Retinal pigment epithelial cell (primary cell): ENCODE measurements around the gene ANKS1B.

Experiments used
- DNase-seq: peaks from one replicate; pipeline ENCODE4 v3.0.0-alpha.2; 2010; ENCODE audit warnings: low read depth
- H3K4me3 ChIP-seq: 2 replicates; pipeline ENCODE4 v1.5.1; 2011; ENCODE audit warnings: mild to moderate bottlenecking, low read length, control low read depth, moderate library complexity
- CTCF ChIP-seq: conservative IDR thresholded peaks from 2 replicates; pipeline ENCODE4 v1.5.1; 2011; ENCODE audit warnings: low read depth, low read length, control low read depth, inconsistent platforms

ANKS1B gene

GRCh38 chr12:99549651-99550050 is 435.1 kb downstream of the ANKS1B start:
- TF ChIP-seq CTCF, result no peak
- H3K4me3 ChIP-seq, result no peak overlapping the region
- no peak for DNase-seq

- no peak overlapping the region for H3K4me3 ChIP-seq
- no peak for DNase-seq
- TF ChIP-seq CTCF, result no peak
These were observed 435.5 kb downstream of the ANKS1B start for GRCh38 chr12:99549196-99549595.

GRCh38 chr12:99544457-99544856 is 440.3 kb downstream of the ANKS1B start:
- no peak for DNase-seq
- TF ChIP-seq CTCF, result no peak
- H3K4me3 ChIP-seq, result no peak overlapping the region

GRCh38 chr12:99529966-99530365 is 454.8 kb downstream of the ANKS1B start:
- no peak for TF ChIP-seq CTCF
- peak; percentile 24 for DNase-seq
- no peak overlapping the region for H3K4me3 ChIP-seq

GRCh38 chr12:99528478-99528877 is 456.3 kb downstream of the ANKS1B start:
- no peak for DNase-seq
- TF ChIP-seq CTCF, result no peak
- H3K4me3 ChIP-seq, result no peak overlapping the region

GRCh38 chr12:99523853-99524252 is 460.9 kb downstream of the ANKS1B start:
- H3K4me3 ChIP-seq, result no peak overlapping the region
- no peak for TF ChIP-seq CTCF
- DNase-seq, result no peak

GRCh38 chr12:99522456-99522855 is 462.3 kb downstream of the ANKS1B start:
- peak; percentile 42 for DNase-seq
- no peak overlapping the region for H3K4me3 ChIP-seq
- no peak for TF ChIP-seq CTCF
